ENCODE measurements around the gene KIF5C.

DNA sequence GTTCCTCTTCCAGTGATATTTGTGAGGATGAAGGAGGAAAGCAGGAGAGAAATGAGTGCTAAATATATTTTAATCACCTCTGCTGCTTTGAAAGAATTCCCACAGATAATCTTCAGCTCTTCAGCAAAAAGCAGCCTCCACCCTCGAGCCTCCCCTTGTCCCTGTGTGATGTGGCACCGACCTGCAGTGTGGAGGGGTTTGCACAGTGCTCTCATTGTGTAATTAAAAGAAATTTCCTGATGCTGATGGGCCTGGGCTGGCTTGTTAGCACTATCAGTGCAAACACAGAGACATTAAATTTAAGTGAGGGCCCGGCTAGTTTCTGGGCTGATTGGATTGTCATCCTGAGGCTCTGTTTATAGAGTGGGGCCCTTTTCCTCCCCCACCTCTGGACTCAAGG, 53.4 kb downstream of the KIF5C start:
- TF ChIP-seq CTCF (IDR thresholded peaks at IDR 0.05 in 4 of 5, conservative IDR thresholded peaks at IDR 0.05 in 1 of 5) (no peak), POLR2A (IDR thresholded peaks at IDR 0.05) (no peak)

Data from gastrocnemius medialis (tissue), 4 donors.